Type B pancreatic cell (in vitro differentiated cells): Measurements from ENCODE around the gene FNBP1L. TPM values are rescaled to one million over a fixed set of nuclear protein-coding genes. Genes with fewer than 3 reads are reported as not detected.
A peak's percentile ranks its signal among the peaks of the same experiment; 100 is the strongest.

ENCODE experiments used
- DNase-seq: peaks from one replicate; pipeline ENCODE4 v3.0.0; 2021; ENCODE audit warnings: mixed read lengths; ENCODE audit not compliant: unreplicated experiment; ENCODE audit errors: extremely low spot score
- H3K27ac Mint-ChIP-seq: 2 replicates; pipeline ENCODE4 v1.8.0; 2021; ENCODE audit warnings: mild to moderate bottlenecking, mixed read lengths
- H3K27me3 Mint-ChIP-seq: 2 replicates; pipeline ENCODE4 v1.8.0; 2021; ENCODE audit warnings: mixed read lengths
- H3K36me3 Mint-ChIP-seq: 2 replicates; pipeline ENCODE4 v1.8.0; 2021; ENCODE audit warnings: mixed read lengths
- H3K4me1 Mint-ChIP-seq: one replicate; pipeline ENCODE4 v1.8.0; 2021; ENCODE audit warnings: mixed read lengths; ENCODE audit not compliant: unreplicated experiment
- H3K4me3 Mint-ChIP-seq: 2 replicates; pipeline ENCODE4 v1.8.0; 2021; ENCODE audit warnings: mild to moderate bottlenecking, mixed read lengths
- H3K9me3 Mint-ChIP-seq: 2 replicates; pipeline ENCODE4 v1.8.0; 2021; ENCODE audit warnings: mixed read lengths
- CTCF ChIP-seq: fragments of 200-600 bp; sonication (generic); conservative IDR thresholded peaks from 2 replicates; pipeline ENCODE4 v1.5.0; 2021; ENCODE audit warnings: antibody characterized with exemption, mild to moderate bottlenecking
- total RNA-seq: library from RNA; stranded (reverse); gene quantifications from 2 replicates; pipeline ENCODE4 v1.2.1, GENCODE V29; 2021; ENCODE audit warnings: low replicate concordance

Gene FNBP1L
- total RNA-seq, 1 donor from 2014 or later = 74.7 TPM

- H3K27ac Mint-ChIP-seq = peak overlapping the region; percentile 53
- H3K36me3 Mint-ChIP-seq = peaks cover 14% of the 10 kb centered on the region
- no peaks in the 10 kb centered on the region for H3K9me3 Mint-ChIP-seq
- no peaks in the 10 kb centered on the region for H3K27me3 Mint-ChIP-seq
- peak overlapping the region; percentile 18 for H3K4me3 Mint-ChIP-seq
- DNase-seq = no peak
- no peak for TF ChIP-seq CTCF
- peaks cover 55% of the 10 kb centered on the region for H3K4me1 Mint-ChIP-seq
Measured at GRCh38 chr1:93598861-93599439, 151.0 kb downstream of the FNBP1L start.

- H3K4me3 Mint-ChIP-seq = peak overlapping the region; percentile 19
- no peaks in the 10 kb centered on the region for H3K9me3 Mint-ChIP-seq
- no peak for TF ChIP-seq CTCF
- H3K27ac Mint-ChIP-seq = peak overlapping the region; percentile 53
- H3K27me3 Mint-ChIP-seq = no peaks in the 10 kb centered on the region
- peaks cover 14% of the 10 kb centered on the region for H3K36me3 Mint-ChIP-seq
- no peak for DNase-seq
- H3K4me1 Mint-ChIP-seq = peaks cover 55% of the 10 kb centered on the region
Measured at GRCh38 chr1:93599479-93599878, 151.6 kb downstream of the FNBP1L start.

- no peak overlapping the region for H3K27ac Mint-ChIP-seq
- peaks cover 10% of the 10 kb centered on the region for H3K36me3 Mint-ChIP-seq
- H3K9me3 Mint-ChIP-seq = no peaks in the 10 kb centered on the region
- H3K4me1 Mint-ChIP-seq = peaks cover 56% of the 10 kb centered on the region
- H3K4me3 Mint-ChIP-seq = no peak overlapping the region
- TF ChIP-seq CTCF = no peak
- H3K27me3 Mint-ChIP-seq = no peaks in the 10 kb centered on the region
- DNase-seq = no peak
Measured at GRCh38 chr1:93600663-93601062, 152.7 kb downstream of the FNBP1L start.

GRCh38 chr1:93601686-93602085 is 153.8 kb downstream of the FNBP1L start:
- peaks cover 58% of the 10 kb centered on the region for H3K4me1 Mint-ChIP-seq
- H3K36me3 Mint-ChIP-seq = peaks cover 18% of the 10 kb centered on the region
- TF ChIP-seq CTCF = no peak

GRCh38 chr1:93602101-93602500 is 154.2 kb downstream of the FNBP1L start:
- TF ChIP-seq CTCF = no peak
- Mint-ChIP-seq H3K9me3 (peaks cover 5% of the 10 kb centered on the region), H3K27me3 (no peaks in the 10 kb centered on the region), H3K4me3 (no peak overlapping the region), H3K36me3 (peaks cover 22% of the 10 kb centered on the region), H3K27ac (no peak overlapping the region), H3K4me1 (peaks cover 58% of the 10 kb centered on the region)
- no peak for DNase-seq

More at GRCh38 chr1:93601686-93602085, 153.8 kb downstream of the FNBP1L start:
- H3K27ac Mint-ChIP-seq = peak overlapping the region; percentile 22
- peaks cover 2% of the 10 kb centered on the region for H3K9me3 Mint-ChIP-seq
- H3K4me3 Mint-ChIP-seq = no peak overlapping the region
- no peak for DNase-seq
- H3K27me3 Mint-ChIP-seq = no peaks in the 10 kb centered on the region
